NCI-H510A (cell line): ENCODE measurements around the gene PREPL.

Experiments used
- DNase-seq: peaks from one replicate; lab custom pipeline; 2025; lab: John Stamatoyannopoulos, UW

PREPL gene

DNA sequence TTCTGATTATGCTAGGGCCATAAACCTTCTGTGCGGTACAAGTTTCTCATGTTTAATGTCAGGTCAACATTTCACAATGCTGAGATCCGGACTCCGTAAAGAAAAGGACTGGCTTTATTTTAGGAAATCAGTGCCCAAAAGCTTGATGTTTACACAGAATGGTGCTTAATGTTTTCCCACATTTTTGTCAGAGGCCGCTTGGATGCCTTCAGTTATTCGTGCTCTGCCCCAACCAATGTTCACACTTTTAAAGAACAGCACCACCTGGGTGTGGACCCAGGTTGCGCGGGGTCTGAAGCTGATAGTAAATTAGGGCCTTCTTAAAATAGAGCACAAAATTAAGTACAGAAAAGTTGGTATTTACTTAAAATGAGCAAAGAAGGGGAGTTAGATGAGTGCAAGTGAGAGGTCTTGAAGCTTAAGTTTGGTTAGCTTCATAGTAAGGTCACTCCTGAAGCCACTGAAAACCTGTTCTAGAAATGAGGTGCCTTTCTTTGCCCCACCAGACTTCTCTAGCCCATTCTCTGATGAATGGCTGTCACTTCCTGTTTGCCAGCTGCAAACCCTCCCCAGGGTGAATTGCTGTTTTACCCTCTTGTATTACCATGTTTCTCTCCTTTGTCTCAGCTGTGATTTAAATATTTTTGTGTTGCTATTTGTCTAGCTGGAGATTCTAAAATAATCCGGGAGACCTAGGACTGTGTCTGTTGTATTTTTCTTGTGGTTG lies 65.5 kb downstream of the PREPL start:
- no peak for DNase-seq

- no peak for DNase-seq
Observed at GRCh38 chr2:44295113-44295512, 66.2 kb downstream of the PREPL start.

DNA sequence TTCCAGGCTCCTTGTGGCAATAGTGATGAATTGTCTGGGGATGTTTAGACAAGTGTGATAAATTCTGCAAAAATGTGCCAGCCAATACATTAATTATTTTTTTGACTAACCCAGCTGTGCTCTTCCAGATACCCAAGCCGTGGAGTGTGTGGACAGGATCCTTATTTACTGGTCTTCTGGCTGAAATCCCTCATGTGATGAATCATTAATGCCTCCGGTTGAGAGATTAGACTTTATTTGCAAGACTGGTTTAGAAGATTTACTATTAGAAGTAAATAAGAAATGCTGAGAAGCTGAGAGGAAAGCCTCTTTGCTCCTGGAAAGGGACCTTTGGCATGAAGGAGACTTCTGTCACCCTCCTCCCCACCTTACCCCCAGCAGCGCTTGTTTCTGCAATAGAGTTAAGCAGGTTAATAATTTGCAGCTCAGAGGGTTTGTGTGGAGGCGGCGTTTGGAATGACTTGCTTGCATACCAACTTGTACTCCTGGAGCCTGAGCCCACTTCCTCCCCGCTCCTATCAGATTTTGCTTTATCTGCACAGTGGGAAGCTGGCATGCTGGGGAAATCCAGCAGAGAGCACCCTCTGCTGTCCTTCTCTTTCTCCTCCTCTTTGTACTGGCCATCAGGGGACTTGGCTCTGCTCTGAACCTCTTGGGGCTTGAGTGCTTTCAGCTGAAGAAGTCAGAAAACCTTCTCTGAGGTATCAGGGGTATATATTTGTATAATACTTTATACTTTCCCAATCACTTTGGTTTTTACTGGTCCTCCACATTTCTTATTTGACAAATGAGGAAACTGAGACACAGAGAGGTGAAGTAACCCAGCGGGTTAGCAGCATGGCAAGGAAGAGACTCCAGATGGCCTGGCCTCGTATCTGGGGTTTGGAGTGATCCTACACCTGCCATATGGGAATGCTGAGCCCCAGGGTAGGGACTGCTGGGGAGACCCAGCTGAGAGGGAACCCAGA lies 69.7 kb downstream of the PREPL start:
- no peak for DNase-seq

- no peak for DNase-seq
Observed at GRCh38 chr2:44290261-44290660, 71.0 kb downstream of the PREPL start.

GRCh38 chr2:44286884-44287638 lies 74.2 kb downstream of the PREPL start:
- DNase-seq: no peak

DNA sequence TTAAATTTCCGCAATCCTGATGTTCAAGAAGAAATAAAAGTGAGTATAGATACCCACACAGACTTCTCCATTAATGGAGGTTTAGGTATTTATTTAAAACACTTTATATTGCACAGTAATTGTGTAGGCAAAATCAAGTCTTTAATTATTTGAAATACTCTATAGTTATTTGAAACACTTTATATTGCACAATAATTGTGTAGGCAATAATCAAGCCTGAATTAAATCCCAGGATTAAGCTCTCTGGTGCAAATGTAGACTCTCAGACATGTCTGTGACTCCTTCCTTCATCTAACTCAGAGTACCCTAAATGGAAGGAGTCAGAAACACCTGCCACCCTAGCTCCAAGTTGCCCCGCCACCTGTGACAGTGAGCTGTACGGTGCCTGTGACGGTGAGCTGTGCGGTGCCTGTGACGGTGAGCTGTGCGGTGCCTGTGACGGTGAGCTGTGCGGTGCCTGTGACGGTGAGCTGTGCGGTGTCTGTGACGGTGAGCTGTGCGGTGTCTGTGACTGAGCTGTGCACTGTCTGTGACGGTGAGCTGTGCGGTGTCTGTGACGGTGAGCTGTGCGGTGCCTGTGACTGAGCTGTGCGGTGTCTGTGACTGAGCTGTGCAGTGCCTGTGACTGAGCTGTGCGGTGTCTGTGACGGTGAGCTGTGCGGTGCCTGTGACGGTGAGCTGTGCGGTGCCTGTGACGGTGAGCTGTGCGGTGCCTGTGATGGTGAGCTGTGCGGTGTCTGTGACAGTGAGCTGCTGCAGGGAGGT lies 75.0 kb downstream of the PREPL start:
- no peak for DNase-seq

GRCh38 chr2:44285174-44285573 lies 76.1 kb downstream of the PREPL start:
- no peak for DNase-seq

- no peak for DNase-seq
Observed at GRCh38 chr2:44283116-44283666, 78.1 kb downstream of the PREPL start.

GRCh38 chr2:44280869-44281268 lies 80.4 kb downstream of the PREPL start:
- DNase-seq: no peak

- no peak for DNase-seq
Observed at GRCh38 chr2:44277541-44277940, 83.8 kb downstream of the PREPL start.

- no peak for DNase-seq
Observed at GRCh38 chr2:44275927-44276303, 85.4 kb downstream of the PREPL start.

- DNase-seq: no peak
Observed at GRCh38 chr2:44273596-44273995, 87.7 kb downstream of the PREPL start.

DNA sequence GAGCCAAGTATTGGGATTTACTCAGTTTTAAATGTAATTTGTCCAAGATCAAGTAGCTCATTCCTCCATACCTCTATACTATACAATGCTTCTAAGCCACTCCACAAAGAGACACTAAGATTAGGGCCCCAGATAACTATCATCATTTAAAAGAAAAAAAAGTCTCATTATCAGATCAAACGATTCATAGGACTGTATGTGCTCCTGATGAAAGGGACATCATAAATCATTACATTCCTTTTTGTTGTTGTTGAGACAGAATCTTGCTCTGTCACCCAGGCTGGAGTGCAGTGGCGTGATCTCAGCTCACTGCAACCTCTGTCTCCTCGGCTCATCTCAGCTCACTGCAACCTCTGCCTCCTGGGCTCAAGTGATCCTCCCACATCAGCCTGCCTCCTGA lies 88.2 kb downstream of the PREPL start:
- no peak for DNase-seq

DNA sequence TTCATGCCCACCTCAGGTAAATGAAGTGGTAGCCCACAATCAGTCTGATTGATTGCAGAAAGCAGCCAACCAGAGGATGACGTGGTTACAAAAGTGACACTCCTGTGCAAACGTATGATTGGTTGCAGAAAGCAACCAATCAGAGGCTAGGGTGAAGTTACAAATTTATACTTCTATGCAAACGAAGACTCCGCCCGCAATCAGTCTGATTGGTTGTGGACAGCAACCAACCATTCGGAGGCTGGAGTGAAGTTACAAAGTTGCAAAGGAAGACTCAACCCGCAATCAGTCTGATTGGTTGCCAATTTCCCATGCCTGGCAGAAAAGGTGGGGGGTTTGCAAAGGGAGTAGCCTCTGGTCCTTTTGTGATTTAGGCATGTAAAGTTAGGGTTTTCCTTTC lies 90.0 kb downstream of the PREPL start:
- DNase-seq: no peak

DNA sequence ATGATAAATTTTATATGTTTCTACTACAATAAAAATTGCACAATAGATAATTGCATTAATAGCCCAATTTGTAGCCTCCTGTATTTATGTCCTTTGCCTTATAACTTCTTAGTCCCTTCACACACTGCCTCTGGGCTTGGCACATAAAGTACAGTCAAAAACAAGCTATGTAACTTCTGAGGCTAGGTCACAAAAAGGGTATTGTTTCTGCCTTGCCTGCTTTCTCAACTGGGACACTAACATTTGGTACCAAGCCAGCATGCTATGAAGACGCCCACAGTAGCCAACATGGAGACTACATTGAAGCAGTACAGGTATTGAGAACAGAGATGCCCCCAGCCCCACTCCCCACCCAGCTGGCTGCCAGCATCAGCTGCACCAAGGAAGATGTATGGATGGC lies 91.5 kb downstream of the PREPL start:
- DNase-seq: no peak

DNA sequence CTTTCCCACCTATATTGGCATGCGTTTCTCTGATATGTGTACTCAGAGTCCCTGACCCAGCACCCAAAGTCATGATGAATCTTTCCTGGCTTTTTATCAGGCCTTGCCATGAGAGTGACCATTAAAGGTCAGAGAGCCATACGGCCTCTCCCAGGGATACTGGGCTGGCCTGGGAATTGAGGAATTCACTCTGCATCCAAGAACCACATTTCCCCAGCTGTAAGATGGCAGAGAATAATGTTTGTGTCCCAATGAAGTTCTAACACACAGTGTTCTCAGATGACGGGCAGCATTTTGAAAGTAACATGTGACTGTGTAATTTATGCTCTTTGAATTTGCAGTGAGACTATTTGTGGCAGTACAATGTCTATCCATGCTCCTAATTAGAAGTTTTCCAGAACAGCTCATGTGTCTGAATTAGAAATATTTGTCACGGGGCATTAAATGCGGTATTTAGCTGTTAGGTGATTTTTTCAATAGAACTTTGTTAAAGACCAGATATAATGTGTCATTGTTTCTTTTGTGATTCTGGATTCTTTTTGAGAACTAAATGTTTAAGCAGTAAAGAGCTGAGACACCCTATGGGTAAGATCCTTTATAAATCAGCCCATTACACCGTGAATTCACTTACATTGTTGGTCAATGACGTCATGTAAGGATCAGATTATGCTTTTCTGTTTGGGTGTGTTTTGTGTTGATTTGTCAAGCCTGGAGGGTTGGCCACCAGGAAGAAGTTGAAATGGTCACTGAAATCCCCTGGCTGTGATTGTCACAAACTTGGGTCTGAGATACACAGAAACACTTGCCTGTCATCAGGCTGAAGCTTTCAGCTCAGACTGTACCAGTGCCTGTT lies 93.3 kb downstream of the PREPL start:
- DNase-seq: no peak
